MV-4-11 (cell line): Measurements from ENCODE around the gene PCCA.
A peak's percentile ranks its signal among the peaks of the same experiment; 100 is the strongest.
"Not testable (repeated sequence)": the region's sequence is repeated elsewhere in the genome, so short reads cannot be mapped to it uniquely, and the experiment has no call there.

Source experiments
- DNase-seq: peaks from one replicate; lab custom pipeline; 2025; lab: John Stamatoyannopoulos, UW

Gene PCCA

GRCh38 chr13:100141461-100141961, 52.6 kb downstream of the PCCA start:
- DNase-seq = not testable (repeated sequence)

DNA sequence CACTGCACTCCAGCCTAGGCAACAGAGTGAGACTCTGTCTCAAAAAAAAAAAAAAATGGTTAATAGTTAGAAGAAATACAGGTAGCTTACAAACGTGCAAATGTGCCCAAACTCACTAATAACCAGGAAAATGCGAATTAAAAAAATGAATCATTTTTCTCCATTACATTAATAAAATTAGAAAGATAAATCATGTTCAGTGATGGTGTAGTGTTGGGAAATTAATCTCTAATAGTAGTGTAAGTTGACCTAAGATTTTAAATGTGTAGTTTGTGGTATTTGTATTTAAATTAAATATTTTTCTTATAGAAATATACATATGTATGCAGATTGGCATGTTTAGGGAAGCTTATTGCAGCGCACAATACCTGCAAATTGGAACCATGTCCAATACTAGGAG, 57.6 kb downstream of the PCCA start:
- no peak for DNase-seq

GRCh38 chr13:100147825-100148224, 58.9 kb downstream of the PCCA start:
- no peak for DNase-seq

DNA sequence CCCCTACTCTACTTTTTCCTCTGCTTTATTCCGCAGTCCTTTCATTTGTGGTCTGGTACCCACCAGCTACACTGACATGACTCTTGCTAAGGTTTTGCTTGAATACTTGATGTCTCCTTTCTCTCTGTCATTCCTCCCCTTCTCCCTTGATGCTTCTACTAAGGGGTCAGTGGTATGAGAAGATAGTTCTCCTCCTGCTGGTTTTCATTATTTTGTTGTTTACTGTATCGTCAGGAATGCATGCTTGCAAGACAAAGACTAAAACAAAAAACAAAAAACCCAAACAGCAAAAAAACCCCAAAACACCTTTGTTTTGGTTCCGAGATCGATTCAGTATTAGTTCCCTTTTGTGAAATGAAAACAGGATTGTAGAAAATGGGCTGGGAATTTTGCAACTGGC, 59.5 kb downstream of the PCCA start:
- DNase-seq = no peak

GRCh38 chr13:100149389-100149788, 60.5 kb downstream of the PCCA start:
- no peak for DNase-seq

GRCh38 chr13:100150711-100151110, 61.8 kb downstream of the PCCA start:
- not testable (repeated sequence) for DNase-seq

DNA sequence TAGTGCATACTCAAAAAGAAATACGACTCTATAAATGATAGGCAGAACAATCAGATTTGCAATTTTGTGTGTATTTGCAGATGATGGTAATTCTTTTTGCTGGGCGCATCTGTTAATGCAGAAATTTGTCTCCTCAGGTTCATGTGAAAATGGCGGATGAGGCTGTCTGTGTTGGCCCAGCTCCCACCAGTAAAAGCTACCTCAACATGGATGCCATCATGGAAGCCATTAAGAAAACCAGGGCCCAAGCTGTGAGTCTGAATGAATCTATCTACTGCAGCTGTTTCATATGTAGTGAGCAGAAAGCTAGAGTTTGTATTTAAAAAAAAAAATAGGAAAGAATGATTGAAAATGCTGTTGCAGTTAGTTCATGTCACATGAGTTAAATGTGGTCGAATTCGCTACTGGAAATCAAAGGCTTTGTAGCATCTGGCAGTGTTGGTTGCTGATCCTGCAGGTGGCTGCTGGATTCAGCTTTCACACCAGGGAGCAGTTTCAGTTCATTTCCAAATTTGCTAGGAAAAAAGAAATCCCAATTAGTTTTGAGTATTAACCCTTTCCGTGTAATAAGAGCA, 66.0 kb downstream of the PCCA start:
- no peak for DNase-seq

- DNase-seq = peak; percentile 17
These were observed 67.9 kb downstream of the PCCA start for GRCh38 chr13:100156788-100157187.

GRCh38 chr13:100158569-100158968, 69.7 kb downstream of the PCCA start:
- no peak for DNase-seq

GRCh38 chr13:100159584-100159983, 70.7 kb downstream of the PCCA start:
- DNase-seq = no peak

GRCh38 chr13:100160450-100160849, 71.6 kb downstream of the PCCA start:
- DNase-seq = no peak

DNA sequence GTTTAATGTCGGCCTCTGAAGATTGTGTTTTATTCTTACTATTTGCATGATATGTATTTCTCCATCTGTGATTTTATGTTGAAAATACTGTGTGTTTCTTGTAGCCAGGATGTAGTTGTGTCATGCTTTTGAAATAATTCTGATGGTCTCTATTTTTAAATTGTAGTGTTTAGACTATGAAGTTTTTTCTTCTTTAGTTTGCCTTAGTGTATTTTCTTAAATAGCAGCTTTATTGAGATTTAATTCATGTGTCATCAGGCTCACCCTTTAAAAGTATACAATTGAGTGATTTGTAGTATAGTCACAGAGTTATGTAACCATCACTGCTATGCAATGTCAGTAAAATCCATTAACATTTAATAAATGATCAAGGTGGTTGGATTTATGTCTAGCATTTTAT, 74.5 kb downstream of the PCCA start:
- DNase-seq = no peak

- no peak for DNase-seq
These were observed 84.3 kb downstream of the PCCA start for GRCh38 chr13:100173203-100173602.

GRCh38 chr13:100174455-100174854, 85.6 kb downstream of the PCCA start:
- DNase-seq = not testable (repeated sequence)

- DNase-seq = no peak
These were observed 86.3 kb downstream of the PCCA start for GRCh38 chr13:100175078-100175802.

GRCh38 chr13:100175803-100176182, 86.9 kb downstream of the PCCA start:
- no peak for DNase-seq

DNA sequence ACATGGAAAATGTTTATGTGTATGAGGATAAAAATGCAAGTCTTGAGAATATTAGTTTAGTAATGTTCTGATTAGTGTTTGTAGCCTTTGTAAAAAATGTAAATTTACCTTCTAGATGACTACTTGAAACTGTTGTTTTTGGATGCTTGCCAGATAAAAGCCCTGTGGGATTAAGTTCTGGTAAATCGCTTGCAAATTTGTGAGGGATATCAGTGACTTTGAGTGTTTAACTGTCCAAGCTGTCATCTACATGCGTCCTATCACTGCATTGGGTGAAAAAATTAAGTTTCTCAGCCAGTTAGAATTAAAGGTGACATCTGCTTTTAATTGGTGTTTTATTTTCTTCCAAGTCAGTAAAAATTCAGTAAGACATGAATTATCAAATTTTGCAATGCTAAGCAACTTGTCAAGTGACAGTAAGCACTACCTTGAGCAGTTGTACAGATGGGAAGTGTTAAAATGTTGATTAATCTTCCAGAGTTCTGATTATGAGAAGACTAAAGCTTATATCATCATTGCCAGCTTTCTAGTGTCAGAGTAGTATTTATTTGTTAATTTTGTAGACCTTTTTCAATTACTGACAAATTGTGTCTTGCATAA, 88.0 kb downstream of the PCCA start:
- no peak for DNase-seq

DNA sequence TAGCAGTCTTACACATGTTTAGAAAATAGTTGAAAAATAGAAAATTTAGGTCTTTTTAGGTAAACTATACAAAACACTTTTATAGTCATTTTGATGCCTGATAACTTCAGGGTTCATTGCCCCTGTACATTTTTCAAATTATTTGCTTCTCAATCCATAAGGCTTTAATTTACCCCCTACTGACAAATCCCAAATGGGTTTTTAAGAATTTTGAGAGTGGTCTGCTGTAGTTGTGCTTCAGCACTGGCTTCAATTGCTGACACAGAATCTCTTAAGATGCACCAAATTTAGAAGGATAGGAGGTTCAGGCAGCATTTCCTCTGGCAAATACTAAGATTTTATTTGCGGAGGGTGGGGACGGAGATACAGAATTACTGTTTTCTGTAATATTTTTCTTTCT, 89.4 kb downstream of the PCCA start:
- no peak for DNase-seq

DNA sequence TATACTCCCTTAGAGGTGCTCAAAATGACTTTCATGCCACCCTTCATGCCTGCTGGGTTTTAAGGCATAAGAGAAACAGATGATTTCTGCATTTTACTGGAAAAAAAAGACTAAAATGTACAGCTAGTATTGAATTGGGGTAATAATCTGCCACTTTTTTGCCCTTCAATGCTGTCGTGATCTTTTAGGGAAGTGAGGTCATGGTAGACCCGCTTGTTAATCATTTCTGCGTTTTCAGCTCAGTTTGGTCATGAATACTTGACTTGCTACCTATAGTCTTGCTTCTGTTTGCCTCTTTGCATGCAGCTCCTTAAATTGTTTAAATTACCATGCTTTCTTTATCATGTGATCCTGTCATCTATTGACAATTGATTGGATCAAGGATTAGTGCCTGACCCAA, 90.4 kb downstream of the PCCA start:
- DNase-seq = peak; percentile 11

DNA sequence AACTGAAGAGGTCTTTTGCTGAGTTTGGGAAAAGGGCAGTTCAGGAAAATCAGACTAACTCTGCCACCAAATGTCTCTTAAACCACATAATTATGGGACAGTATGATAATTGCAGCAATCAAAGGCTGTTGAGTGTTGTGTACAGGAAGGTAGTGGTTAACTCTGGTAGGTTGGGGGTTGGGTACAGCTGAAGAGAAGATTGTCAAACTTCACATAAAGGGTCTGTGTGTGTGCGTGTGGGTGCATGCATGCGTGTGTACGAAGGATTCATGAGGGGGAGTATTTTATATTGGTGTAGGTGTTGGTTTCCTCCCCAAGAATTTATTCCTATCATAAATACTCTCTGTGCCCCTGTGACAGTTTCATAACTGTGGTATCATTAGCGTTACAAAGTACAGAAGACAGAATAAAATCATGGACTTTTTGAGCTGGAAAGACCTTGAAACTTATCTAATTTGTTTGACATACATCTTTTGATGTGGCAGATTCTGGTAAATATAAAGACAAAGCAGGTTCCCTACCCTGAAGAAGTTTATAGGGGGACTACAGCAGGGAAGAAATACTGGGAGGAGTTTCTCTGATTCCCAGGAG, 94.1 kb downstream of the PCCA start:
- no peak for DNase-seq

DNA sequence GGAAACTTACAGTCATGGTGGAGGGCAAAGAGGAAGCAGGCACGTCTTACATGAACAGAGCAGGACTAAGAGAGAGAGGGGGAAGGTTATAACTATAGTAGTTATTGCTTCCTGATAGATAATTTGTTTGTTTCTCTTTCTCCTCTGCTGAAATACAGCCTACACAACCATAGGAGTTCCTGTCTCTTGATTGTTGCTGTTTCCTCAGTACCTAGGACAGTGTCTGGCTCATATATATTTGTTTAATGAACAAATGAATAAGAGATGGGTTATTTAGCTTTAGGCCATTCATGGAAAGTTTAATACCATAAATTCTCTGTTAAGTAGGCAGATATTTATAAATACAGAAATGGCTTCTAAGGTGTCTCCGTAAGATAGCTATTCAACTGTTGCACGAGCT, 95.2 kb downstream of the PCCA start:
- peak; percentile 35 for DNase-seq

DNA sequence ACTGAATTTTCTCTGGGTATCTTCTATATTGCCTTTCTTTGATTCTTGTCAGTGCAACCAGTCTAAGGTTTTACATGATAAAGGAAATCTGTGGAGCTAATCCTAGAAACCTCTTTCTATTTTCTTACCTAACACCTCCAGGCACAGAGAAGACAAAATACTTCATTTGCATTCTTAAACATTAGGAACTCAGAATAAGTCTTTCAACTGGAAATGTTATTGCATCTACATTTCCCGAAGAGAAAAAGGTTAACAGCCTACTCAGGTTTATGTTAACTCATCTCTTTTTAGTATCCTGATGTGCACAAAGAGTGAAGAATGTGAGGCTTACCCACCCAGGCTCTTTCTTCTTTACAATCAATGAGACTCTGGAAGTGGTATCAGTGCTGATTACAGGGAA, 106.7 kb downstream of the PCCA start:
- no peak for DNase-seq

- DNase-seq = no peak
These were observed 107.5 kb downstream of the PCCA start for GRCh38 chr13:100196375-100196774.
